GM10847 (cell line): ENCODE measurements around the gene TOX4.
A peak's percentile ranks its signal among the peaks of the same experiment; 100 is the strongest.

Experiments used
- POLR2A ChIP-seq: IDR thresholded peaks from 2 replicates; pipeline ENCODE4 v1.6.1; 2011; ENCODE audit not compliant: insufficient read length; ENCODE audit errors: extremely low read depth

The TOX4 gene

DNA sequence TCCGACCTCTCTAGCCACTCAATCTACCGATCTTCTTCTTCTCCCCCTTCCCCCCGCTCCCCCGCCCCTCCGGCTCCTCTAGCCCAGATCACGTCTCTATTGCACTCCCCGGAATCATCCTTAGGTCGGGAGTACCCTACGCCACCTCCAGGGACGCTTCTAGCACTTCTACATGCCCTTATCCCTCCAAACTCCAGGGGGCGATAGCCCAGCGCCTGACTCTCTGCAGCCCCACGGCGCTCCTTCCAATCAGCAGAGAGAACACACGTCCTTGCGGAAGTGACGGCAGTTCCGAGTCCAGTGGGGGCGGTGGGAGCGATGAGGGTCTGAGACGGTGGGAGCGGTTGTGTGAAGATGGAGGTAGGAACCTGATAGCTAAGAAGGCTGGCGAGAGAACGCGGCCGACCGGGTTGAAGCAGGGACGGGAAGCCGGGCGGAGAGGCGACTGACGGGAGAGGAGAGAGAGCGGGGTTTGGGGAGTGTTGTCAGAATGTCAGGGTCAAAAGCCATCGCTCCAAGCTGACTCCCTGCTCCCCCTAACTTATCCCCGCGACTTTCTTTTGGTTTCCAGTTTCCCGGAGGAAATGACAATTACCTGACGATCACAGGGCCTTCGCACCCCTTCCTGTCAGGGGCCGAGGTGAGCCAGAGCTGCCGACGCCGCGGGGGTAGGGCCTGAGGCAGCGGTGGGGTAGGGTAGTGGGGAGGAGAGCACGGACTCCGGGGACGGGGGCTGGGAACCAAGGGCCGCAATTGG, at the start of gene TOX4, which contains the start of gene RAB2B:
Gene TOX4 (plus strand): TSS at position 271 of the 757 bp plus-strand sequence. CDS start 84 bp downstream, at position 355.
Gene RAB2B (minus strand): TSS at position 35 of the 757 bp plus-strand sequence. CDS start 87 bp downstream, outside the sequence.
- peak; percentile 78 for TF ChIP-seq POLR2A

DNA sequence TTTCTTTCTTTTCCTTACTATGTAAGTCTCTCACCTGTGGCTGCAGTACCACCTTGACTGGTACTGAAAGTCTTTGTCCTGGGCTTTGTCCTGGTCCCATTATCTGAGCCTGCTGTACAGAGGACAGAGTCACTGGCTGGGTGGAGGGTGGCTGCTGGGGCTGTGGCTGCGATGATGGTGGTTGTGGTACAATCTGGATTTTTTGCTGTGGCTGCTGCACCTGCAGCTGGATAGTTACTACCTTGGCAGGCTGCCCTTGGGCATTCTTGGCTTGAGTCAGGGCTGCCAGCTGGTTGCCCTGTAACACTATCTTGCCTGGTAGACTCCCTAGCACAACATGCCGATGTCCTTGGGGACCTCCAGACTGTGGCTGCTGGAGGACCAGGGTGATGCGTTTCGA, 48.1 kb upstream of the TOX4 start:
- TF ChIP-seq POLR2A: no peak

- TF ChIP-seq POLR2A: no peak
Observed at GRCh38 chr14:21431126-21431525, 45.9 kb upstream of the TOX4 start.

DNA sequence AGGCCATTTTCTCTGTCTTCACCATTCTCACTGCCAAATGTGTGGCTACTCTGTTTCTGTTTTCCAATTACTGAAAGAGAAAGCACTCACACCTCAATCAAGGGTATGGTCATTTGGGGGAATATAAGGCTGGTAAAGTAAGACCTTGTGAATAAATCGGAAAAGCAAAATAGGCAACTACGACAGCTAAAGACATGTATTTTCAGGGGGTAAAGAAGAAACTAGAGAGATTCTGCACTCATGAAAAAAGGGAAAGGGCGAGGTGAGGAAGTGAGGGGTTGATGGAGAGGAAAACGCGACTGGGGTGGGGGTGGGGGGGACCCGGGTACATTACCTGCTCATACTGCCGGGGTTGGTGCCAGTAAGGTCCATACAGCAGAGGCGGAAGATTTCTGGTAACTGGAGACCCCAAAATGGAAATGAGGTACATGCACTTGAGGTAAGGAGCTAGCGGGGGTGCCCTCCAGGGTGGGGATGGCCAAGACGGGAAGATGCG, 40.4 kb upstream of the TOX4 start:
- TF ChIP-seq POLR2A: no peak

- peak; percentile 47 for TF ChIP-seq POLR2A
Observed at GRCh38 chr14:21437063-21437901, 39.7 kb upstream of the TOX4 start.

- no peak for TF ChIP-seq POLR2A
Observed at GRCh38 chr14:21440859-21441258, 36.1 kb upstream of the TOX4 start.

GRCh38 chr14:21449899-21450216, 27.1 kb upstream of the TOX4 start:
- no peak for TF ChIP-seq POLR2A

DNA sequence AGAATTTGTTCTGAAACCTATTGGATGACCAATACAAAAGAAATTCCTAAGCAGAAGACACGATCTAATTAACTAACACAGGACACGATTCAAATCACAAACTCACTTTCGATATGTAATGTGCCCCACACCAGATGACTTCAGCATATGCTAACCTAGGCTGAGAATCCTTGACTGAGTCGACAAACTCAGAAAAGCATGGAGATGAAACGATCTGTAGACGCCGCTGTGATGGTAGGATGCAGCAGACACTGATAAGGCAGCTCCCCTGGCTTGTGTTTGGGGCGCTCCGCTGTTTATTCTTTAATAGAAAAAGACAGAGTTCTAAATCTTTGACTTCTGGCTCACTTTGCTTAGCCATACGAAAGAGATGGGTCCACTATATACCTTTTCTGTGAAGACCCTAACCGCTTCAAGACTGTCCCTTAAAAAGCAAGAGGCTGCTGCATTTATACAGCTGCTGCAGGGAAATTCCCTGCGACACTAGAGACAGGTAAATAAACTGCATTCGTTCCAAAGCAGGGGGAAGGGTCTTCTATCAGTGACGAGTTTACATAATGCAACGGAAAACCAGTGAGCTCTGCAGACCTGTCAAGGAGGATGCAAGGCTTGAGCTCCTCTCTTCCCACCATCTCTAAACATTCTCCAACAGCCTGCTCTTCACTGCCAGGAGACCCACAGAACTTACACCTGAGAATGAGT, 22.0 kb upstream of the TOX4 start:
- no peak for TF ChIP-seq POLR2A

DNA sequence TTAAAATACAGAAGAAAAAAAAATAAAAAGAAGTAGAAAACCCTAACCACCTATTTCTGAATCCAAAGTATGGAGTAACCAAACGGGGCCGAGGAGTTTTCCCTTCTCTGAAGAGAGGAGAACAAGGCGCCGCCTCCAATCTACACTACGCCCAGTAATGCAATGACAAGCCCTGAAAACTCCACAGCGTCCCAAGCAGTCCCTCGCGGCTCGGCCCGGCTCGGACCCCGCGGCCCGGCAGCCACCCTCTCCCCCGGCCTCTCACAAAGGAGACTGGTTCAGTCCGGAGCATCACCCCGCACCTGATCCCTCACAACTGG, 21.4 kb upstream of the TOX4 start:
- no peak for TF ChIP-seq POLR2A

- TF ChIP-seq POLR2A: peak; percentile 83
Observed at GRCh38 chr14:21455912-21456667, 20.9 kb upstream of the TOX4 start, which contains the start of gene CHD8. Gene CHD8, minus strand, starts transcription at chr14:21456123. Its CDS starts 24,480 bp downstream, at chr14:21431643.

DNA sequence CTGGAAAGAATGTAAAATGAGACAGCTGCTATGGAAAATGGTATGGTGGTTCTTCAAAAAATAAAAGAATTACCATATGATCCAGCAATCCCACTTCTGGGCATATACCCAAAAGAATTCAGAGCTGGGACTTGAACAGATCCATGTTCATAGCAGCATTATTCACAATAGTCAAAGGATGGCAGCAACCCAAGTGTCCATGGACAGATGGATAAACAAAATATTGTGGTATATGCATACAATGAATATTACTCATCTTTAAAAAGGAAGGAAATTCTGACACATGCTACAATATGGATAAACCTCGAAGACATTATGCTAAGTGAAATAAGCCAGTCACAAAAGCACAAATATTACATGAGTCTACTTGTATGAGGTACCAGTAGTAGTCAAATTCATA, 9.4 kb upstream of the TOX4 start:
- no peak for TF ChIP-seq POLR2A

DNA sequence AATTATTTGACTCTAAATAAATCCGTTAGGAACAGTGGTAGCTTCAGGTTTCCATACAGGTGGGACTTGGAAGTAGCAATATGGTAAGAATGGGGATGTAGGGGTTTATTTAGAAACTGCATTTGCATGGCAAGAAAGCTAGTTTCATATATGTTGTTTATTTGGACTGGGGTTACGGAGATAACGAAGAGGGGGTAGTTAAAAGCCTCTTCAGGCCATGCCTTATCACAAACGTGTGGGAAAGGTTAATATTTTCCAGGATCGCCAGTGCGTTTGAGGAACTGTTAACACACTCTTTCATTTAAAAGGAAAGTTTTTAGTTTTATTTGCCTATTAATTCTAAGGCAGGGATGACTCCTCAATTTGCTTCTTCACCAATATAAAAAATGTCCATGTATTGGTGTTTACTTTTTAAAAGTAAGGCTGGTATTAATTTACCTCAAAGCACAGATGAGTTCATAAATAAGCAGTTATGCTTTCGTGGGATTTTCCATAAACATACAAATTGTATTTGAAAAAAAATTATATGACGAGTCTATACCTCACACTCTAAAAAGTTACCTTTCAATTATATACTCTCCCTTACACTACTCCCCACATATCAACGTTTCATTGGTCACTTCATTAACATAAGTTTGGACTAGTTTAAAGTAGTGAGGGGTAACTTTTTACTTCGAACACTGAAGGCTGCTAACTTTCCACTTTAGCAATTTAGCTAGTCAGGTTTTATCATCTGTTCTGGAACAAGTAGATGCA, 1.1 kb upstream of the TOX4 start:
- no peak for TF ChIP-seq POLR2A

GRCh38 chr14:21476523-21476924, 471 bp upstream of the TOX4 start:
- no peak for TF ChIP-seq POLR2A

DNA sequence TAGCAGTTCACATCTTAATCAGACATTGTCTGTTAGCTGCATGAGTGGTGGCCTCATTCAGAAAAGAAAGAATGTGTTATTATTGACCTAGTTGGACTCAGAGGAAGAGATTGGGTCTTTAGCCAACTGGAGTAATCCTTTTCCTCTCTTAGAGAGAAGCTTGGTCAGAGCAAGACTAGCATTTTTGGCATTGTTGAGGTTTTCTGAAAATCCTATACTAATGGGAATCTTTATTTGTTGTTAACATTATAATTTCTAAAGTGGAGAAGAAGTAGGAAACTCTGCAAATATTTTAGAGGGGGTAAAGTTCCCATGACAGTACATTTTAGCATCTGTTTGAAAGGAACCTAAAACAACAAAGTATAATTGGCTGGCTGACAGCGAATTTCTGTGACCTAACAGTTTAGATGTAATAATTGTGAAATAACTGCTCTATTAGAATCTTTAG, 9.7 kb downstream of the TOX4 start:
- no peak for TF ChIP-seq POLR2A
